ENCODE measurements around the gene UCP3.

GRCh38 chr11:74044538-74044937 is 35.7 kb upstream of the UCP3 start:
- TF ChIP-seq CTCF (IDR thresholded peaks at IDR 0.05), result no peak
- TF ChIP-seq EZH2 (IDR thresholded peaks at IDR 0.05; ENCODE audit: borderline replicate concordance, insufficient read depth, low read depth, low read length, poor library complexity, severe bottlenecking), result no peak

Data from B cell (primary cell).